A673 (cell line): ENCODE data around the gene ANKS1B.

Experiments
- EZH2 ChIP-seq: fragments of 200-600 bp; sonication (generic); IDR thresholded peaks from 2 replicates; pipeline ENCODE4 v1.6.1; 2017; ENCODE audit warnings: borderline replicate concordance, low read depth, mild to moderate bottlenecking, mixed read lengths, antibody characterized with exemption, low read length; ENCODE audit not compliant: poor library complexity, severe bottlenecking
- TF ChIP-seq, protein P1 (sequence below): fragments of 300-800, 200-600 bp; sonication (generic); conservative IDR thresholded peaks from 2 replicates; pipeline ENCODE4 v1.5.1; 2017; ENCODE audit warnings: low read depth, mild to moderate bottlenecking, antibody characterized with exemption, low read length, moderate library complexity, mixed read lengths

DNA sequence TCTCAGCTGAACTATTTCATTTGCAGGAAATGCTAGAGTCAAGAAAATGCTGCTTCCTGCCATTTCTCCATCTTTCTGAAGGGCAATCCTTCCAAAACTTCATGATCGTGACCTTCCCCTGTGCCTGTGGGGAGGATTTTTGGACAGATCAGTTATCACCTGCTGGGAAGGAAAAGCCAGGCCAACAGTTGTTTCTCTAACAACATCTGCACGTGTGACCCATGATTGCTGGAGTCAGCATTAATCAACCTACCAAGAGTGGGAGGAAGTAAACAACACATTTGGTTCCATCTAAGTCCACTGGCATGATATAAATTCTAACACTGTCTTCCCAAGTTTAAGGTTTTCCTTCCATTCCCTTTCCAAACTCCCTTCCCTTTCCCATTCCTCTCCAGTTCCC lies 1167.0 kb downstream of the ANKS1B start:
- TF ChIP-seq, protein P1, sequence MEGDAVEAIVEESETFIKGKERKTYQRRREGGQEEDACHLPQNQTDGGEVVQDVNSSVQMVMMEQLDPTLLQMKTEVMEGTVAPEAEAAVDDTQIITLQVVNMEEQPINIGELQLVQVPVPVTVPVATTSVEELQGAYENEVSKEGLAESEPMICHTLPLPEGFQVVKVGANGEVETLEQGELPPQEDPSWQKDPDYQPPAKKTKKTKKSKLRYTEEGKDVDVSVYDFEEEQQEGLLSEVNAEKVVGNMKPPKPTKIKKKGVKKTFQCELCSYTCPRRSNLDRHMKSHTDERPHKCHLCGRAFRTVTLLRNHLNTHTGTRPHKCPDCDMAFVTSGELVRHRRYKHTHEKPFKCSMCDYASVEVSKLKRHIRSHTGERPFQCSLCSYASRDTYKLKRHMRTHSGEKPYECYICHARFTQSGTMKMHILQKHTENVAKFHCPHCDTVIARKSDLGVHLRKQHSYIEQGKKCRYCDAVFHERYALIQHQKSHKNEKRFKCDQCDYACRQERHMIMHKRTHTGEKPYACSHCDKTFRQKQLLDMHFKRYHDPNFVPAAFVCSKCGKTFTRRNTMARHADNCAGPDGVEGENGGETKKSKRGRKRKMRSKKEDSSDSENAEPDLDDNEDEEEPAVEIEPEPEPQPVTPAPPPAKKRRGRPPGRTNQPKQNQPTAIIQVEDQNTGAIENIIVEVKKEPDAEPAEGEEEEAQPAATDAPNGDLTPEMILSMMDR = no peak
- TF ChIP-seq EZH2 = no peak
